ENCODE data around the gene SYNE1.

Gene SYNE1

GRCh38 chr6:152246554-152247337 lies 390.4 kb downstream of the SYNE1 start:
- TF ChIP-seq CTCF (IDR thresholded peaks at IDR 0.05; ENCODE audit: low read depth, low read length): no peak
- peak; percentile 45 to 50 for DNase-seq (ENCODE audit: low read depth in 2 of 2)
- no peak overlapping the region for H3K4me3 ChIP-seq (replicated peaks in 1 of 2; ENCODE audit: low read depth in 2 of 2, low read length in 2 of 2)

GRCh38 chr6:152244998-152245630 lies 392.0 kb downstream of the SYNE1 start:
- no peak for TF ChIP-seq CTCF (IDR thresholded peaks at IDR 0.05; ENCODE audit: low read depth, low read length)

GRCh38 chr6:152241013-152241766 lies 396.0 kb downstream of the SYNE1 start:
- H3K4me3 ChIP-seq (replicated peaks in 1 of 2; ENCODE audit: low read depth in 2 of 2, low read length in 2 of 2): no peak overlapping the region
- DNase-seq (ENCODE audit: low read depth in 2 of 2): peak; percentile 12 to 58
- TF ChIP-seq CTCF (IDR thresholded peaks at IDR 0.05; ENCODE audit: low read depth, low read length): no peak

More at GRCh38 chr6:152244998-152245630, 392.0 kb downstream of the SYNE1 start:
- H3K4me3 ChIP-seq (replicated peaks in 1 of 2; ENCODE audit: low read depth in 2 of 2, low read length in 2 of 2): no peak overlapping the region
- peak in 1 of 2 donors; percentile 23 for DNase-seq (ENCODE audit: low read depth in 2 of 2)

- no peak overlapping the region for H3K4me3 ChIP-seq (replicated peaks in 1 of 2; ENCODE audit: low read depth in 2 of 2, low read length in 2 of 2)
- no peak for DNase-seq (ENCODE audit: low read depth in 2 of 2)
Observed at GRCh38 chr6:152240436-152240835, 396.7 kb downstream of the SYNE1 start.

GRCh38 chr6:152236370-152237097 lies 400.6 kb downstream of the SYNE1 start:
- no peak for TF ChIP-seq CTCF (IDR thresholded peaks at IDR 0.05; ENCODE audit: low read depth, low read length)
- no peak for DNase-seq (ENCODE audit: low read depth in 2 of 2)
- no peak overlapping the region for H3K4me3 ChIP-seq (replicated peaks in 1 of 2; ENCODE audit: low read depth in 2 of 2, low read length in 2 of 2)

More at GRCh38 chr6:152240436-152240835, 396.7 kb downstream of the SYNE1 start:
- no peak for TF ChIP-seq CTCF (IDR thresholded peaks at IDR 0.05; ENCODE audit: low read depth, low read length)
